ENCODE results near the gene PHLDB3. TPM values are rescaled to one million over a fixed set of nuclear protein-coding genes. Genes with fewer than 3 reads are reported as not detected.
A peak's percentile ranks its signal among the peaks of the same experiment; 100 is the strongest.

The PHLDB3 gene
- total RNA-seq, 1 experiment from 2014 or later = 8.5 TPM

GRCh38 chr19:43532962-43533545 is 28.5 kb upstream of the PHLDB3 start, which contains the start of gene ZNF575:
Gene ZNF575, plus strand, starts transcription at chr19:43533188. Its CDS starts 1,235 bp downstream, at chr19:43534423.
- H2BK20ac ChIP-seq (ENCODE audit: low read depth, low read length, poor library complexity, severe bottlenecking) = no peak within 1 kb of the TSS

More at GRCh38 chr19:43532962-43533545, 28.5 kb upstream of the PHLDB3 start, which contains the start of gene ZNF575:
- no peak within 1 kb of the TSS for H2BK12ac ChIP-seq (ENCODE audit: insufficient read length, low read depth, low read length)
- peak within 1 kb of the TSS; percentile 79 to 97 for H3K4me3 Mint-ChIP-seq
- no CpG with 5 or more reads among the region's 47 CpGs for WGBS (ENCODE audit: extremely low coverage, insufficient read length, low lambda C conversion rate)
- H3K23me2 ChIP-seq (ENCODE audit: insufficient read length, low read depth, low read length, poor library complexity, severe bottlenecking) = peaks cover 5% of the 10 kb centered on the region
- no peaks in the 10 kb centered on the region for H3K79me2 ChIP-seq (ENCODE audit: insufficient read depth, low read length)
- peaks cover 17% of the 10 kb centered on the region for H3K27me3 Mint-ChIP-seq (ENCODE audit: low read depth)
- TF ChIP-seq CTCF (conservative IDR thresholded peaks at IDR 0.05) = no peak
- no peaks in the 10 kb centered on the region for H3K79me1 ChIP-seq (ENCODE audit: insufficient read depth, low read depth, low read length, poor library complexity, severe bottlenecking)
- no peak within 1 kb of the TSS for H2AFZ ChIP-seq (ENCODE audit: low read length)
- no peak within 1 kb of the TSS for H4K8ac ChIP-seq (replicated peaks; ENCODE audit: insufficient read length, low read depth, low read length)
- H3K18ac ChIP-seq (ENCODE audit: insufficient read length, low read depth, low read length) = no peak within 1 kb of the TSS
- no peak within 1 kb of the TSS for H3K4ac ChIP-seq (ENCODE audit: low read depth, low read length)
- no peak within 1 kb of the TSS for H3K14ac ChIP-seq (ENCODE audit: insufficient read depth, low read length)
- H4K20me1 ChIP-seq (ENCODE audit: control insufficient read depth, insufficient read depth, insufficient read length) = no peaks in the 10 kb centered on the region
- H3K27ac ChIP-seq (ENCODE audit: insufficient read length, low read depth, low read length) = no peak within 1 kb of the TSS
- H4K5ac ChIP-seq (ENCODE audit: insufficient read length, low read depth, low read length) = no peak within 1 kb of the TSS
- H3K4me1 ChIP-seq (ENCODE audit: insufficient read depth, low read length) = no peaks in the 10 kb centered on the region
- peak; percentile 97 for DNase-seq
- no peak within 1 kb of the TSS for H3T11ph ChIP-seq (ENCODE audit: low read length)
- no peak within 1 kb of the TSS for H4K91ac ChIP-seq (ENCODE audit: insufficient read length, low read depth, low read length)
- no peaks in the 10 kb centered on the region for H3K27me3 ChIP-seq (ENCODE audit: insufficient read depth, low read length)
- H2BK120ac ChIP-seq (ENCODE audit: low read depth, low read length, poor library complexity, severe bottlenecking) = no peak within 1 kb of the TSS
- peak within 1 kb of the TSS; percentile 56 for H3K4me2 ChIP-seq (ENCODE audit: insufficient read depth, insufficient read length, low read length)
- no peak within 1 kb of the TSS for H2AK5ac ChIP-seq (ENCODE audit: insufficient read length, low read length)
- peaks cover 15 to 19% of the 10 kb centered on the region in 2 experiments for H3K4me1 Mint-ChIP-seq
- H3K9me3 Mint-ChIP-seq = no peaks in the 10 kb centered on the region
- no peak within 1 kb of the TSS for H3K23ac ChIP-seq (ENCODE audit: insufficient read length, low read depth, low read length)
- peaks cover 3 to 16% (median 8%) of the 10 kb centered on the region in 3 experiments; a peak in 5 of 7 replicates for H3K36me3 Mint-ChIP-seq (ENCODE audit: insufficient read depth in 1 of 3, low read depth in 3 of 3)
- peak within 1 kb of the TSS; percentile 97 to 99 (median 98) for H3K27ac Mint-ChIP-seq
- H3K9ac ChIP-seq (ENCODE audit: extremely low read depth, insufficient read length, low read length) = no peak within 1 kb of the TSS
- no peak within 1 kb of the TSS for H2BK5ac ChIP-seq (ENCODE audit: insufficient read length, low read length)
- no peak within 1 kb of the TSS for H2BK15ac ChIP-seq (ENCODE audit: low read depth, low read length)
- no peak within 1 kb of the TSS for H3K56ac ChIP-seq (ENCODE audit: insufficient read length, low read depth, low read length)
- H3K9me3 ChIP-seq (ENCODE audit: control insufficient read depth, low read depth, low read length) = no peaks in the 10 kb centered on the region
